HCT116 (cell line): ENCODE data around the gene RTN4RL1.

Experiments used
- CBX3 ChIP-seq: IDR thresholded peaks from 2 replicates; pipeline ENCODE4 v1.6.1; 2012; ENCODE audit warnings: low read depth
- EGR1 ChIP-seq: IDR thresholded peaks from 2 replicates; pipeline ENCODE4 v1.6.1; 2012; ENCODE audit warnings: low read depth
- EZH2 ChIP-seq: fragments of 200-600 bp; sonication (generic); IDR thresholded peaks from 2 replicates; pipeline ENCODE4 v1.6.1; 2017; ENCODE audit warnings: antibody characterized with exemption, mixed run types
- POLR2A ChIP-seq: IDR thresholded peaks from 2 replicates; pipeline ENCODE4 v1.7.0; 2011; ENCODE audit warnings: borderline replicate concordance; ENCODE audit not compliant: insufficient read depth, insufficient read length; ENCODE audit errors: extremely low read depth
- POLR2AphosphoS5 ChIP-seq: IDR thresholded peaks from 2 replicates; pipeline ENCODE4 v1.6.1; 2011; ENCODE audit warnings: mild to moderate bottlenecking, low read depth, low read length, moderate library complexity
- RAD21 ChIP-seq: IDR thresholded peaks from 2 replicates; pipeline ENCODE4 v1.6.1; 2012; ENCODE audit warnings: low read depth, mild to moderate bottlenecking
- SIN3A ChIP-seq: IDR thresholded peaks from 2 replicates; pipeline ENCODE4 v1.6.1; 2012; ENCODE audit warnings: low read depth
- YY1 ChIP-seq: IDR thresholded peaks from 2 replicates; pipeline ENCODE4 v1.6.1; 2011; ENCODE audit warnings: low read length, low read depth, moderate library complexity, mild to moderate bottlenecking; ENCODE audit not compliant: insufficient replicate concordance; ENCODE audit errors: extremely low read depth
- ZNF274 ChIP-seq: fragments of 200-500 bp; sonication (Bioruptor generic); IDR thresholded peaks from 2 replicates; pipeline ENCODE4 v1.6.1; 2014; ENCODE audit warnings: mild to moderate bottlenecking, low read depth, low read length, inconsistent platforms
- TF ChIP-seq, protein P1 (sequence below), 3 experiments: fragments of 200-600 bp in 1 of 3; sonication (generic) in 1 of 3; IDR thresholded peaks in 2 of 3; conservative IDR thresholded peaks in 1 of 3; 2 replicates each; pipeline ENCODE4 v1.5.1; 2012 to 2017; ENCODE audit warnings: low read depth in 2 of 3, low read length in 2 of 3, antibody characterized with exemption in 1 of 3, borderline replicate concordance in 1 of 3, control low read depth in 1 of 3, mild to moderate bottlenecking in 1 of 3, mixed read lengths in 1 of 3, mixed run types in 1 of 3, moderate library complexity in 1 of 3; ENCODE audit not compliant: insufficient read depth in 1 of 3
- TF ChIP-seq, protein P2 (sequence below): IDR thresholded peaks from 2 replicates; pipeline ENCODE4 v1.6.1; 2011; ENCODE audit warnings: mild to moderate bottlenecking, low read length, moderate library complexity; ENCODE audit not compliant: insufficient replicate concordance; ENCODE audit errors: extremely low read depth
- TF ChIP-seq, protein P3 (sequence below): IDR thresholded peaks from 2 replicates; pipeline ENCODE4 v1.6.1; 2012
- TF ChIP-seq, protein P4 (sequence below): IDR thresholded peaks from 2 replicates; pipeline ENCODE4 v1.6.1; 2012; ENCODE audit warnings: low read depth

DNA sequence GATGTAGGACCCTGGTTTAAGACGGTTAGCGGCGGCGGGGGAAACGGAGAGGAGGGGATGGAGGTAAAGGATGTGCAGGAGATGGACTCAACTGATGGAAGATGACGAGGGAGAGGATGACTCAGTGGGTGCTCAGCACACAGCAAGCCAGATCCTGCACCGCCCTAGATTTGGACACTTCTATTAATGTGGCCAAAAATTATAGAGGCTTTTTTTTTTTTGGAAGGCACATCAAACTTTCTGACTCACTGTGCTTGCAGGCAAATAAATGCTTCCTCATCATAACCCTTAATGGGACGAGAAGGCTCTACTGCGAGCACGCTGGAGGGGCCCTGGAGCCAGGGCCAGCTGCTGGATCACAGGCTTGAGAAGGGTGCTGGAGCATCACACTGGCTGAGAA is 36.0 kb downstream of the RTN4RL1 start:
- TF ChIP-seq, protein P1, sequence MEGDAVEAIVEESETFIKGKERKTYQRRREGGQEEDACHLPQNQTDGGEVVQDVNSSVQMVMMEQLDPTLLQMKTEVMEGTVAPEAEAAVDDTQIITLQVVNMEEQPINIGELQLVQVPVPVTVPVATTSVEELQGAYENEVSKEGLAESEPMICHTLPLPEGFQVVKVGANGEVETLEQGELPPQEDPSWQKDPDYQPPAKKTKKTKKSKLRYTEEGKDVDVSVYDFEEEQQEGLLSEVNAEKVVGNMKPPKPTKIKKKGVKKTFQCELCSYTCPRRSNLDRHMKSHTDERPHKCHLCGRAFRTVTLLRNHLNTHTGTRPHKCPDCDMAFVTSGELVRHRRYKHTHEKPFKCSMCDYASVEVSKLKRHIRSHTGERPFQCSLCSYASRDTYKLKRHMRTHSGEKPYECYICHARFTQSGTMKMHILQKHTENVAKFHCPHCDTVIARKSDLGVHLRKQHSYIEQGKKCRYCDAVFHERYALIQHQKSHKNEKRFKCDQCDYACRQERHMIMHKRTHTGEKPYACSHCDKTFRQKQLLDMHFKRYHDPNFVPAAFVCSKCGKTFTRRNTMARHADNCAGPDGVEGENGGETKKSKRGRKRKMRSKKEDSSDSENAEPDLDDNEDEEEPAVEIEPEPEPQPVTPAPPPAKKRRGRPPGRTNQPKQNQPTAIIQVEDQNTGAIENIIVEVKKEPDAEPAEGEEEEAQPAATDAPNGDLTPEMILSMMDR (IDR thresholded peaks at IDR 0.05 in 2 of 3, conservative IDR thresholded peaks at IDR 0.05 in 1 of 3; ENCODE audit: borderline replicate concordance in 1 of 3, insufficient read depth in 1 of 3, low read depth in 2 of 3, low read length in 2 of 3) = no peak
- TF ChIP-seq CBX3 (no peak), SIN3A (no peak), POLR2A (no peak), POLR2AphosphoS5 (no peak), EGR1 (no peak), RAD21 (no peak), ZNF274 (no peak), YY1 (no peak), EZH2 (no peak)
- TF ChIP-seq, protein P2, sequence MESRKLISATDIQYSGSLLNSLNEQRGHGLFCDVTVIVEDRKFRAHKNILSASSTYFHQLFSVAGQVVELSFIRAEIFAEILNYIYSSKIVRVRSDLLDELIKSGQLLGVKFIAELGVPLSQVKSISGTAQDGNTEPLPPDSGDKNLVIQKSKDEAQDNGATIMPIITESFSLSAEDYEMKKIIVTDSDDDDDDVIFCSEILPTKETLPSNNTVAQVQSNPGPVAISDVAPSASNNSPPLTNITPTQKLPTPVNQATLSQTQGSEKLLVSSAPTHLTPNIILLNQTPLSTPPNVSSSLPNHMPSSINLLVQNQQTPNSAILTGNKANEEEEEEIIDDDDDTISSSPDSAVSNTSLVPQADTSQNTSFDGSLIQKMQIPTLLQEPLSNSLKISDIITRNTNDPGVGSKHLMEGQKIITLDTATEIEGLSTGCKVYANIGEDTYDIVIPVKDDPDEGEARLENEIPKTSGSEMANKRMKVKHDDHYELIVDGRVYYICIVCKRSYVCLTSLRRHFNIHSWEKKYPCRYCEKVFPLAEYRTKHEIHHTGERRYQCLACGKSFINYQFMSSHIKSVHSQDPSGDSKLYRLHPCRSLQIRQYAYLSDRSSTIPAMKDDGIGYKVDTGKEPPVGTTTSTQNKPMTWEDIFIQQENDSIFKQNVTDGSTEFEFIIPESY = no peak
- TF ChIP-seq, protein P3, sequence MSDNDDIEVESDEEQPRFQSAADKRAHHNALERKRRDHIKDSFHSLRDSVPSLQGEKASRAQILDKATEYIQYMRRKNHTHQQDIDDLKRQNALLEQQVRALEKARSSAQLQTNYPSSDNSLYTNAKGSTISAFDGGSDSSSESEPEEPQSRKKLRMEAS = no peak
- TF ChIP-seq, protein P4, sequence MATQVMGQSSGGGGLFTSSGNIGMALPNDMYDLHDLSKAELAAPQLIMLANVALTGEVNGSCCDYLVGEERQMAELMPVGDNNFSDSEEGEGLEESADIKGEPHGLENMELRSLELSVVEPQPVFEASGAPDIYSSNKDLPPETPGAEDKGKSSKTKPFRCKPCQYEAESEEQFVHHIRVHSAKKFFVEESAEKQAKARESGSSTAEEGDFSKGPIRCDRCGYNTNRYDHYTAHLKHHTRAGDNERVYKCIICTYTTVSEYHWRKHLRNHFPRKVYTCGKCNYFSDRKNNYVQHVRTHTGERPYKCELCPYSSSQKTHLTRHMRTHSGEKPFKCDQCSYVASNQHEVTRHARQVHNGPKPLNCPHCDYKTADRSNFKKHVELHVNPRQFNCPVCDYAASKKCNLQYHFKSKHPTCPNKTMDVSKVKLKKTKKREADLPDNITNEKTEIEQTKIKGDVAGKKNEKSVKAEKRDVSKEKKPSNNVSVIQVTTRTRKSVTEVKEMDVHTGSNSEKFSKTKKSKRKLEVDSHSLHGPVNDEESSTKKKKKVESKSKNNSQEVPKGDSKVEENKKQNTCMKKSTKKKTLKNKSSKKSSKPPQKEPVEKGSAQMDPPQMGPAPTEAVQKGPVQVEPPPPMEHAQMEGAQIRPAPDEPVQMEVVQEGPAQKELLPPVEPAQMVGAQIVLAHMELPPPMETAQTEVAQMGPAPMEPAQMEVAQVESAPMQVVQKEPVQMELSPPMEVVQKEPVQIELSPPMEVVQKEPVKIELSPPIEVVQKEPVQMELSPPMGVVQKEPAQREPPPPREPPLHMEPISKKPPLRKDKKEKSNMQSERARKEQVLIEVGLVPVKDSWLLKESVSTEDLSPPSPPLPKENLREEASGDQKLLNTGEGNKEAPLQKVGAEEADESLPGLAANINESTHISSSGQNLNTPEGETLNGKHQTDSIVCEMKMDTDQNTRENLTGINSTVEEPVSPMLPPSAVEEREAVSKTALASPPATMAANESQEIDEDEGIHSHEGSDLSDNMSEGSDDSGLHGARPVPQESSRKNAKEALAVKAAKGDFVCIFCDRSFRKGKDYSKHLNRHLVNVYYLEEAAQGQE = no peak
